MG63 (cell line): Measurements from ENCODE around the gene SPEM3. TPM values are rescaled to one million over a fixed set of nuclear protein-coding genes. Genes with fewer than 3 reads are reported as not detected.

ENCODE experiments used
- DNase-seq: peaks from one replicate; pipeline ENCODE4 v3.0.0-alpha.2; 2020
- H3K27me3 ChIP-seq: fragments of 250-450 bp; sonication (Bioruptor Pico); 2 replicates; pipeline ENCODE4 v1.5.1; 2020; ENCODE audit warnings: mild to moderate bottlenecking, moderate library complexity
- H3K36me3 ChIP-seq: fragments of 250-450 bp; sonication (Bioruptor Pico); 2 replicates; pipeline ENCODE4 v1.5.1; 2020; ENCODE audit warnings: mild to moderate bottlenecking, moderate library complexity
- H3K4me3 ChIP-seq: fragments of 250-450 bp; sonication (Bioruptor Pico); 2 replicates; pipeline ENCODE4 v1.5.1; 2020; ENCODE audit warnings: mild to moderate bottlenecking, moderate library complexity
- H3K9me3 ChIP-seq: fragments of 250-450 bp; sonication (Bioruptor Pico); 2 replicates; pipeline ENCODE4 v1.5.1; 2020; ENCODE audit warnings: mild to moderate bottlenecking, moderate library complexity
- total RNA-seq: library from RNA; depleted of rRNA; stranded (reverse); fragments of >200 nt; shearing (Covaris generic); gene quantifications from 2 replicates; pipeline ENCODE4 v1.2.3, GENCODE V29; 2014; ENCODE audit warnings: low replicate concordance

SPEM3 gene
- total RNA-seq, 1 experiment from 2014 or later = not detected

DNA sequence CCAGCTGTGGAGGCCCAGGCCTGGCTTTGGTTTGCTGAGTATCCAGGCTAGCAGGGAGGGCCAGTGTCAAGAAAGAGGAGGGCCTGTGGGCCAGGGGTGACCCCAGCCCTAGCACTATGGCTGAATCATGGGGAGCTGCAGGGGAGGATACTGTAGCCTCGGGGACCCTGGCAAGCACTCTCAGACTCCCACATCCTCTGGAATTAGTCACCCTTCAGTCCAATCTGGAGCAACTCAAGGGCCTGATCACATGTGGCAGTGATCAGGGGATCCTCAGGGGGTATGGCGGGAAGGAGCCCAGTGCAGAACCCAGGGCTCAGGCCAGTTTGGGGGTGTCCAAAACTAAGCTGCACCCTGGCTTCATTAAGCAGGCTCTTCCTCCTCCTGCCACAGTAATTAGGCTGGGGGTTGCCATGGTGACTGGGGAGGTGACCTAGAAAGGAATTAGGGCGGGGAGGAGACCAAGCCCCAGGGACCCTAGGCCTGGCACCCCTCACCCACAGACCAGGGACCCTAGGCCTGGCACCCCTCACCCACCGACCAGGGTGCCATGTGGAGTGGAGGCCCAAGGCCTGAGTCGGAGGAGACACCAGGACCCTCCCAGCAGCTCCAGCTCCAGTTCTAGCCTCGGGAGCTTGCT, 15.2 kb upstream of the SPEM3 start:
- no peaks in the 10 kb centered on the region for H3K27me3 ChIP-seq
- H3K4me3 ChIP-seq = no peak overlapping the region
- DNase-seq = peak; percentile 27
- H3K9me3 ChIP-seq = no peaks in the 10 kb centered on the region
- H3K36me3 ChIP-seq = no peaks in the 10 kb centered on the region; the same call in 1 of the 2 replicates

DNA sequence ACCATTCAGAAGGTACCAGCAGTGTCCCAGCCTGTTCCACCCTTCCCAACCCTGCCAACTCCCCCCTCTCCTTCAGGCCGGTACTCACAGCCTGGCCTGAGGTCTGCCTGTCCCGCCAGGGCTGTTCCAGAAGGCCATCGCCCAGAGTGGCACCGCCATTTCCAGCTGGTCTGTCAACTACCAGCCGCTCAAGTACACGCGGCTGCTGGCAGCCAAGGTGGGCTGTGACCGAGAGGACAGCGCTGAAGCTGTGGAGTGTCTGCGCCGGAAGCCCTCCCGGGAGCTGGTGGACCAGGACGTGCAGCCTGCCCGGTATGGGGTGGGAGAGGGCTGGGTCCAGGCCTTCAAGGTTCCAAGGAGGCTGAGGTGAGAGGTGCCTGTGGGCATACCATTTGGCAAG, 13.8 kb upstream of the SPEM3 start:
- no peaks in the 10 kb centered on the region for H3K27me3 ChIP-seq
- no peaks in the 10 kb centered on the region for H3K36me3 ChIP-seq
- no peak for DNase-seq
- no peak overlapping the region for H3K4me3 ChIP-seq
- H3K9me3 ChIP-seq = no peaks in the 10 kb centered on the region

DNA sequence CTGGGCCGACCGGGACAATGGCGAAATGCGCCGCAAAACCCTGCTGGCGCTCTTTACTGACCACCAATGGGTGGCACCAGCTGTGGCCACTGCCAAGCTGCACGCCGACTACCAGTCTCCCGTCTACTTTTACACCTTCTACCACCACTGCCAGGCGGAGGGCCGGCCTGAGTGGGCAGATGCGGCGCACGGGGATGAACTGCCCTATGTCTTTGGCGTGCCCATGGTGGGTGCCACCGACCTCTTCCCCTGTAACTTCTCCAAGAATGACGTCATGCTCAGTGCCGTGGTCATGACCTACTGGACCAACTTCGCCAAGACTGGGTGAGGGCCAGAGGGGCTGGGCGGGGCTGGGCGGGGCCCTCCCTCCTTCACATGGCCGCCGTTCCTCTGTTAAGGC, 12.9 kb upstream of the SPEM3 start:
- Histone ChIP-seq H3K9me3 (no peaks in the 10 kb centered on the region), H3K4me3 (no peak overlapping the region), H3K27me3 (no peaks in the 10 kb centered on the region), H3K36me3 (no peaks in the 10 kb centered on the region)
- no peak for DNase-seq

DNA sequence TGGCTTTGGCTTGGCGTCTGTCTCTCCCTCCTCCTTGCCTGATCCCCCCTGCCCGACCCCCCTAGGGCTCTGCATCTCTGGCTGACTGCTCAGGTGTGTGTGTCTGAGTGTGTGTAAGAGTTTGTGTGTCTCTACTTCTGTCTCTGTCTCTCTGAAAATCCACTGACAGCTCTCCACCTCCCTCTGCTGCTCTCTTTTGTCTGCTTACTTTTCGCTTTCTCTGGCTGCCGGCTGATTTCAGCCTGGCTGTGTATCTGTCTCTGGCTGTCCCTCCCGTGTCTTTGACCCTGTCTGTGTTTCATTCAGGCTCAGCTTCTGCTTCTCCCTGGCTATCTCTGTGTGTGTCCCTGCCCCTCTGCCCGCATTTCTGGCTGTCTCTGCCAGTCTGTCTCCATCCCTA, 12.3 kb upstream of the SPEM3 start:
- Histone ChIP-seq H3K36me3 (no peaks in the 10 kb centered on the region), H3K27me3 (no peaks in the 10 kb centered on the region), H3K9me3 (no peaks in the 10 kb centered on the region), H3K4me3 (no peak overlapping the region)
- no peak for DNase-seq

DNA sequence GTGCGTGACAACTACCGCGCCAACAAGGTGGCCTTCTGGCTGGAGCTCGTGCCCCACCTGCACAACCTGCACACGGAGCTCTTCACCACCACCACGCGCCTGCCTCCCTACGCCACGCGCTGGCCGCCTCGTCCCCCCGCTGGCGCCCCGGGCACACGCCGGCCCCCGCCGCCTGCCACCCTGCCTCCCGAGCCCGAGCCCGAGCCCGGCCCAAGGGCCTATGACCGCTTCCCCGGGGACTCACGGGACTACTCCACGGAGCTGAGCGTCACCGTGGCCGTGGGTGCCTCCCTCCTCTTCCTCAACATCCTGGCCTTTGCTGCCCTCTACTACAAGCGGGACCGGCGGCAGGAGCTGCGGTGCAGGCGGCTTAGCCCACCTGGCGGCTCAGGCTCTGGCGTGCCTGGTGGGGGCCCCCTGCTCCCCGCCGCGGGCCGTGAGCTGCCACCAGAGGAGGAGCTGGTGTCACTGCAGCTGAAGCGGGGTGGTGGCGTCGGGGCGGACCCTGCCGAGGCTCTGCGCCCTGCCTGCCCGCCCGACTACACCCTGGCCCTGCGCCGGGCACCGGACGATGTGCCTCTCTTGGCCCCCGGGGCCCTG, 11.5 kb upstream of the SPEM3 start:
- H3K27me3 ChIP-seq = no peaks in the 10 kb centered on the region
- H3K4me3 ChIP-seq = no peak overlapping the region
- H3K9me3 ChIP-seq = no peaks in the 10 kb centered on the region
- DNase-seq = no peak
- no peaks in the 10 kb centered on the region for H3K36me3 ChIP-seq

DNA sequence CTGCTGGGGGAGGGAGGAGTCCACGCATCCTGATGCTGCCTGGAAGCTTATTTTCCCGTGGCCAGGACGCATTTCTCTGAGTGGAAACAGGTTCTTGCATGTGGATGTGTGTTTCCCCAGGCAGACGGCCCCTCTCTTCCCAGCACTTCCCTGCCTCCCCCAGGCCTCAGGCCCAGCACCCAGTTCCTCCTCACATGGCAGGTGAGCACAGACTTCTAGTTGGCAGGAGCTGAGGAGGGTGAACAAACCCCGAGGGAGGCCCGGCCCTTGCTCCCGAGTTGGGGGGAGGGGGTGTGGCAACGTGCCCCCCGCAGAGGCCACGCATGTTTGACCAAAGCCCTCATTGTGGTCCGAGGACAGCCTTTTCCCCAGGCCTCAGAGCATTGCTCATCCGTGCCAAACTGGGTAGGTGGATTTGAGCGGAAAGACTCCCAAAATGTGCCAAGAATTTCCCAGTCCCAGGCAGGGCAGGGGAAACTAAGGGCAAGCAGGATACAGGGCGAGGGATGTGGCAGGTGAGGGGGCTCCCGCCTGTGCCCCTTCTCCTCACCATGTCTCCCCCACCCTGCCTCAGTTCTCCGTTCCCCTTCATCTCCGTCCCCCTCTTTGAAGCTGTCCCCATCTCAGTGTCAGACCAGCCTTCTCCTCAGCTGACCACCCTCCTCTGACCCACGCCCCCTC, 10.0 kb upstream of the SPEM3 start:
- no peaks in the 10 kb centered on the region for H3K9me3 ChIP-seq
- no peak overlapping the region for H3K4me3 ChIP-seq
- no peaks in the 10 kb centered on the region for H3K27me3 ChIP-seq
- H3K36me3 ChIP-seq = no peaks in the 10 kb centered on the region
- DNase-seq = no peak

DNA sequence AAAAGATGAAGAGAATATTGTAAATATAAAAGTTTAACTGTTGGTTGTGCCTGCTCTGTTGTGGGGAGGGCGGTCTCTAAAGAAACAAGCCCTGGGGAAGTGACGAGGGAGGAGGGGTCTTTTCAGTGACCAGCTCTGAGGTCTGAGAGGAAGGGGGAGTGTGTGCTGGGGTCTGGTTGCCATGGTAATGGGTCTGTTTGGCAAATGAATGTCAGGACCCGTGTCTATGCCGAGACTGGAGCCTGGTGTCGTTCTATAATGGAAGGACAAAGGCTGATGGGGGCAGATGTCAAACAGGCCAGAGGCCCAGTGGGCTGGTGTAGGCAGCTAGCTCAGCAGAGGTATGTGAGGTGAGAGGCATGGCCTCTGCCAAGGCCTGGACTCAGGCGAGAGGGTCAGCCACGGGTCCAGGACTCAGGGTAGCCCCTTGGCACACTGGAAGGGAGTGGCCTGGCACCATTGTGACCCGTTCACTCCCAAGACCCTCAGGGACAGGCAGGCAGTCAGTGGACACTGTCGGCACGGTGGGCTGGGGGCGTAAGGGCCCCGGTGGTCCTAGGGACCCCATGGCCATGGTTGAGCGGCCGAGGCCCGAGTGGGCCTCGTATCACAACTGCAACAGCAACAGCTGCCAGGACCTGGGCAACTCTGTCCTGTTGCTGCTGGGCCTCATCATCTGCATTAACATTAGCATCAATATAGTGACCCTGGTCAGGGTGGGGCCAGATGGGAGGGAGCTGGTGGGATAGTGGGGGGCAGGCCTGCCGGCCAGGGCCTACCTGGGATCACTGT, 8.6 kb upstream of the SPEM3 start, which contains the start of gene SPEM1:
SPEM1 (plus strand) TSS at position 506 of the 792 bp plus-strand sequence; CDS start at position 567, 61 bp downstream.
- no peaks in the 10 kb centered on the region for H3K9me3 ChIP-seq
- H3K4me3 ChIP-seq = no peak within 1 kb of the TSS
- no peak for DNase-seq
- H3K36me3 ChIP-seq = no peaks in the 10 kb centered on the region
- H3K27me3 ChIP-seq = no peaks in the 10 kb centered on the region

DNA sequence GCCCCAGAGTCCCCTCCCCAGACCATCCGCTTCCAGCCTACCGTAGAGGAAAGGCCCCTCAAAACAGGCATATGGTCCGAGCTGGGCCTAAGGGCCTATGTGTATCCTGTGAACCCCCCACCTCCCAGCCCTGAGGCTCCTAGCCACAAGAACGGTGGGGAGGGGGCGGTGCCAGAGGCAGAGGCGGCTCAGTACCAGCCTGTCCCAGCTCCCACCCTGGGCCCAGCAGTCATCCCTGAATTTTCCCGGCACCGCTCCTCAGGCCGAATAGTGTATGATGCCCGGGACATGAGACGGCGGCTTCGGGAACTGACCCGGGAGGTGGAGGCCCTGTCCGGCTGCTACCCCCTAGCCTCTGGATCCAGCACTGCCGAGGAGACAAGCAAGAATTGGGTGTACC, 7.5 kb upstream of the SPEM3 start:
- no peak for DNase-seq
- no peak overlapping the region for H3K4me3 ChIP-seq
- H3K36me3 ChIP-seq = no peaks in the 10 kb centered on the region
- H3K27me3 ChIP-seq = no peaks in the 10 kb centered on the region
- no peaks in the 10 kb centered on the region for H3K9me3 ChIP-seq

DNA sequence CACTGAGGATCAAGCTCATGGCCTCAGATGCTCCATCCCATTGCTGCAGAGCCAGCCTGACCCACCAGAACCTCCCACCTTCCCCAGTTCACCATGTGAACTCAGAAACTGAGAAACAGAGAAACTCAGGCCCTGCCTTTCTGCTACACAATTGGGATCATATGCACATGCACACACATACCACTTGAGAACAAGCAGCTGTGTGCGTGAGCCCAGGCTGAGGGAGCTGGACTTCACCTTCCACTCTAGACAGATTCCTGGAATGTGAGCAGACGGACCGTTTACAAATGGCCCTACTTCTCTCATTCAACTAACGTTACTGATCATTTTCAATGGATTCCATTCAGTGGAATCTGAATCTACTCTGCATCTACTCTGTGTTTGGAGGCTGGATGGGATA, 5.0 kb upstream of the SPEM3 start:
- Histone ChIP-seq H3K27me3 (no peaks in the 10 kb centered on the region), H3K36me3 (no peaks in the 10 kb centered on the region), H3K9me3 (no peaks in the 10 kb centered on the region), H3K4me3 (no peak overlapping the region)
- DNase-seq = no peak

DNA sequence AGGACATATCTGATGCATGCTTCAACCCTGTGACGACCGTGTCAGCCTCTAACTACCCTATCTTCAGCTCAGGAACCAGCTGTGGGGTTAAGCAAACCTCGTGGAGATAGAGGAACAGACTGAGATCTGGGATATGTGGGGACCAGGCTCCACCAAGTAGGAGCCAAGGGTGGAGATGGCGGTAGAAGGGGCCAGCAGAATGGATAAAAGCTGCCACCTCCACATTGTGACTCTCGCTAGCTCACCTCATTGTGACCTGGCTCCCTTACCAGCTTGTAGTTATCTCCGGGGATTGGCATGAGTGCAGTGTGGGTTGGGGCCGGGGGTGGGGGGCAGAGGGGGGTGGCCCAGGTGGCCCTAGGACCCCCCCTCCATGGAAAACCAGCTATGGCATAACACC, 3.3 kb upstream of the SPEM3 start, which contains the start of gene SPEM2:
SPEM2 (plus strand) TSS at position 301 of the 400 bp plus-strand sequence; CDS start at position 374, 73 bp downstream.
- no peaks in the 10 kb centered on the region for H3K27me3 ChIP-seq
- no peaks in the 10 kb centered on the region for H3K9me3 ChIP-seq
- no peak within 1 kb of the TSS for H3K4me3 ChIP-seq
- H3K36me3 ChIP-seq = no peaks in the 10 kb centered on the region
- no peak for DNase-seq

DNA sequence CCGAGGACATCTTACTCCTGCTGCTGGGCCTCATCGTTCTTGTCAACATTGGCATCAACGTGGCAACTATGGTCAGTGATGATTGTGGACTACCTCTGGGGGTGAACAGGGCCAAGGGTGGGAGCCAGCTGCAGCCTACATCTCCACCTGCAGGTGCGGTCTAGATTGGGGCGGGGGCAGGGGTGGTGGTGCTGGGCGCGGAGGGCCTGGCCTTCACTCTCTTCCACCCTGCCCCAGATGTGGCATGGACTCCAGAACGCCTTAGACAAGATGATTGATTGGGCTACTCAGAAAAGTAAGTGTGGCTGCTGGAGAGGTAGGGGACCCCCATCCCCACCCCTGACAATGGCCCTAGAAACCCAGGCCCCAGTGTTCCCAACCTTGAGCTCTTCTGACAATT, 2.9 kb upstream of the SPEM3 start:
- Histone ChIP-seq H3K36me3 (no peaks in the 10 kb centered on the region), H3K4me3 (no peak overlapping the region), H3K27me3 (no peaks in the 10 kb centered on the region), H3K9me3 (no peaks in the 10 kb centered on the region)
- no peak for DNase-seq

DNA sequence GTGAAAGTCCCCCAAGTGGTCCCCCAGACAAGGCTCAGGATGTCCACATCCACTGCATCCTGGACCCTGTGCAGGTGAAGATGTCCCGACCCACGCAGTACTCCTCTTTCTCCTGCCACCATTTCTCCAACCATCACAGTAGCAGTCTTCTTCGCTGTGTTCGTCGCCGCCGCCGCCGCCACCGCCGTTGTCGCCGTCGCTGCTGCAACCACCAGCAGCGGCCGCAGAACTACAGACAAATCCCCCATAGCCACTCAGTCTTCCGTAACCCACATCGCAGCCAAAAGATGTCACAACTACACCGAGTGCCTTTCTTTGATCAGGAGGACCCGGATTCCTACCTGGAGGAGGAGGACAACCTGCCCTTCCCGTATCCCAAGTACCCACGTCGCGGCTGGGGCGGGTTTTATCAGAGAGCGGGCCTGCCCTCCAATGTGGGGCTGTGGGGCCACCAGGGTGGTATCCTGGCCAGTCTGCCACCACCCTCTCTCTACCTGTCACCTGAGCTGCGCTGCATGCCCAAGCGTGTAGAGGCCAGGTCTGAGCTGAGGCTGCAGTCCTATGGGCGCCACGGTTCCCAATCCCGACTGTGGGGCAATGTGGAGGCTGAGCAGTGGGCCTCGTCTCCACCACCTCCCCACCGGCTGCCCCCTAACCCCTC, 2.3 kb upstream of the SPEM3 start:
- Histone ChIP-seq H3K4me3 (no peak overlapping the region), H3K36me3 (no peaks in the 10 kb centered on the region), H3K27me3 (no peaks in the 10 kb centered on the region), H3K9me3 (no peaks in the 10 kb centered on the region)
- no peak for DNase-seq

DNA sequence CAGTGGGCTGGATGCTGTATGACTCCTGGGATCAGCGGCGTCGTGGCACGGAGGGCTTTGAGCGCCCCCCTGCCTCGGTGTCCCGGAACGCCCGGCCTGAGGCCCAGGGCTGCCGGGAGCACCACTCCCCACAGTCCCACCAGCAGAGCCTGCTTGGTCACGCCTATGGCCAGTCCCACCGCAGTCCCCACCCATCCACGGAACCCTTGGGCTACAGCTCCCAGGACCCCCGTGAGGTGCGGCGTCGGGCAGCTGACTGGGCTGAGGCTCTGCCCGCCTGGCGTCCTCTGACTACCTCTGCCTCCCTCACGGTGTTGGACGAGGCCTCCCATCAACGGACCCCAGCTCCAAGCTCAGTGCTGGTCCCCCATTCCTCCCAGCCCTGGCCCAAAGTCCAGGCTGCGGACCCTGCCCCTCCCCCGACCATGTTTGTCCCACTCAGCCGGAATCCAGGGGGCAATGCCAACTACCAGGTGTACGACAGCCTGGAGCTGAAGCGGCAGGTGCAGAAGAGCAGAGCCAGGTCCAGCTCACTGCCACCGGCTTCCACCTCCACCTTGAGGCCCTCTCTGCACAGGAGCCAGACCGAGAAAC, 1.7 kb upstream of the SPEM3 start:
- no peaks in the 10 kb centered on the region for H3K27me3 ChIP-seq

DNA sequence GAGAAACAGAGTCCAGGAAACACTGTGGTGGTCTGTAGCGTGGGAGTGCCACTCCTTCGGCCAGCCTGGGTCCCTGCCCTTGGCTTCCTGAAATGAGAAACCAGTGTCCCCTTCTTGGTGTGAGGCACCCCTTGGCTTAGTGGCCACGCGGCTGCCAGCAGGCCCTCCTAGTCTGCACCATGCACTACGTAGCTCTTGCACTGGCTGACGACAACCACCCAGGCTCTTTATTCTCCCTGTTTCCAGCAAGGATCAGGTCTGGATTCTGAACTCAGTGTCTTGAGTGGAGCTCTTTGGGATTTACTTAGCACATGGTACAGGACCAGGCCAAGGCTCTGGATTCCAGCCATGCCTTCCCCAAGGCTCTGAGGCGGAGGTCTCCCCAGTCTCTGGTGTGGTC, 1.1 kb upstream of the SPEM3 start:
- Histone ChIP-seq H3K4me3 (no peak overlapping the region), H3K36me3 (no peaks in the 10 kb centered on the region), H3K9me3 (no peaks in the 10 kb centered on the region), H3K27me3 (no peaks in the 10 kb centered on the region)
- no peak for DNase-seq

More for the DNA sequence above, 1.7 kb upstream of the SPEM3 start:
- H3K9me3 ChIP-seq = no peaks in the 10 kb centered on the region
- no peaks in the 10 kb centered on the region for H3K36me3 ChIP-seq
- H3K4me3 ChIP-seq = no peak overlapping the region
- no peak for DNase-seq

DNA sequence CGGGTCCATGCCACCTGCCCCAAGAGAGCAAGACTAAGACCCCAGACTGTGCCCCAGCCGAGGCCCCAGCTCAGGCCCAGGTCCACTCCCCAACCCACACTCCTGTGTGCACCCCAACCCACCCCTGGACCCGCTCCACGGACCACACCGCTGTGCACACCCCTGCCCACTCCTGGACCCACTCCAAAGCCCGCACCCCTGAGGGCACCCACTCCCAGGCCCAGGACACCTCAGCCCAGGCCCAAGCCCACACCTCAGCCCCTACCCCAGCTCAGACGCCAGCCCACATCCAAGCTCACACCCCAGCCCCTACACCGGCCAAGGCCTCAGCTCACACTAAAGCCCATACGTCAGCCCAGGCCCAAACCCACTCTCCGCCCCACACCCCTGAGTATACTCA, 1.1 kb downstream of the SPEM3 start:
- H3K27me3 ChIP-seq = no peaks in the 10 kb centered on the region
- no peaks in the 10 kb centered on the region for H3K36me3 ChIP-seq
- DNase-seq = no peak
- no peaks in the 10 kb centered on the region for H3K9me3 ChIP-seq
- no peak overlapping the region for H3K4me3 ChIP-seq

DNA sequence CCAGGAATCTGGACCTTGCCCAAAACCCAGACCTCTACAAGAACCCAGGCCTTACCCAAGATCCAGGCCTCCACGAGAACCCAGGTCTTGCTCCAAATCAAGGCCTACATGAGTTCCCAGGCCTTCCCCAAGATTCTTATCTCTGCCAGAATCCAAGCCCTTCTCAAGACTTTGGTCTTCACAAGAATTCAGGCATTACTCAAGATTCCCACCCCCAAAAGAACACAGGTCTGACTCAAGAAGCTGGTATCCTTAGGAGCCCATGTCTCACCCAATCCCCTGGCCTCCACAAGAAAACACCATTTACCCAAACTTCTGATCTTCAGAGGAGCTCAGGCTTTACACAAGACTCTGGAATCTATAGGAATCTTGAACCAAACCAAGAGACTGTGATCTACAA, 2.6 kb downstream of the SPEM3 start:
- no peaks in the 10 kb centered on the region for H3K27me3 ChIP-seq
- no peak overlapping the region for H3K4me3 ChIP-seq
- no peaks in the 10 kb centered on the region for H3K9me3 ChIP-seq
- DNase-seq = no peak
- H3K36me3 ChIP-seq = no peaks in the 10 kb centered on the region
